GM20000 (cell line): Measurements from ENCODE around the gene SLC12A7.

Experiments used
- DNase-seq: peaks from one replicate; pipeline ENCODE4 v3.0.0; 2012; ENCODE audit warnings: low spot score
- TF ChIP-seq, protein P1 (sequence below): IDR thresholded peaks from 2 replicates; pipeline ENCODE4 v1.5.1; 2012; ENCODE audit warnings: mild to moderate bottlenecking, control low read depth; ENCODE audit errors: extremely low read depth, missing control alignments

Gene SLC12A7

GRCh38 chr5:1015507-1015906 is 96.4 kb downstream of the SLC12A7 start:
- DNase-seq = no peak
- TF ChIP-seq, protein P1, sequence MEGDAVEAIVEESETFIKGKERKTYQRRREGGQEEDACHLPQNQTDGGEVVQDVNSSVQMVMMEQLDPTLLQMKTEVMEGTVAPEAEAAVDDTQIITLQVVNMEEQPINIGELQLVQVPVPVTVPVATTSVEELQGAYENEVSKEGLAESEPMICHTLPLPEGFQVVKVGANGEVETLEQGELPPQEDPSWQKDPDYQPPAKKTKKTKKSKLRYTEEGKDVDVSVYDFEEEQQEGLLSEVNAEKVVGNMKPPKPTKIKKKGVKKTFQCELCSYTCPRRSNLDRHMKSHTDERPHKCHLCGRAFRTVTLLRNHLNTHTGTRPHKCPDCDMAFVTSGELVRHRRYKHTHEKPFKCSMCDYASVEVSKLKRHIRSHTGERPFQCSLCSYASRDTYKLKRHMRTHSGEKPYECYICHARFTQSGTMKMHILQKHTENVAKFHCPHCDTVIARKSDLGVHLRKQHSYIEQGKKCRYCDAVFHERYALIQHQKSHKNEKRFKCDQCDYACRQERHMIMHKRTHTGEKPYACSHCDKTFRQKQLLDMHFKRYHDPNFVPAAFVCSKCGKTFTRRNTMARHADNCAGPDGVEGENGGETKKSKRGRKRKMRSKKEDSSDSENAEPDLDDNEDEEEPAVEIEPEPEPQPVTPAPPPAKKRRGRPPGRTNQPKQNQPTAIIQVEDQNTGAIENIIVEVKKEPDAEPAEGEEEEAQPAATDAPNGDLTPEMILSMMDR = no peak

DNA sequence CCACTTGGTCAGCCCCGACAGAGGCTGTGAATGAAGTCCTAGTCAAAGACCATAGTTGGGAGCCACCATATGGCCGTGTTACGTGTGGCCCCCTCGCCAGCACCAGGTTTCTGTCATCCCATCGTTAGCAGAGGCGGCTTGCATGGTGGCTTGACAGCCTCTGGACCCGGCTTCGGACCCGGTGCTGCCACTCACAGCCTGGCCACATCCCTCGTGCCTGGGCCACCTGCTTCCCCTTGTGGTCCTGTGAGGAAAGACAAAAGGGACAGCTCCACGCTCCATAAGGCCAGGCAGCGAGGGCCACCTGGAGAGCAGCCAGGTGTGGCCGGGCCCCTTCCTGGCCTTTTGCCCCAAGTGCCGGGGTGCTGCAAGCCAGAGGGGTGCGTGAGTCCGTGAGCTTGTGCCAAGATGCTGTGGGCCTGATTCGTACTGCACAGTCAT is 97.1 kb downstream of the SLC12A7 start:
- TF ChIP-seq, protein P1 = no peak
- no peak for DNase-seq

DNA sequence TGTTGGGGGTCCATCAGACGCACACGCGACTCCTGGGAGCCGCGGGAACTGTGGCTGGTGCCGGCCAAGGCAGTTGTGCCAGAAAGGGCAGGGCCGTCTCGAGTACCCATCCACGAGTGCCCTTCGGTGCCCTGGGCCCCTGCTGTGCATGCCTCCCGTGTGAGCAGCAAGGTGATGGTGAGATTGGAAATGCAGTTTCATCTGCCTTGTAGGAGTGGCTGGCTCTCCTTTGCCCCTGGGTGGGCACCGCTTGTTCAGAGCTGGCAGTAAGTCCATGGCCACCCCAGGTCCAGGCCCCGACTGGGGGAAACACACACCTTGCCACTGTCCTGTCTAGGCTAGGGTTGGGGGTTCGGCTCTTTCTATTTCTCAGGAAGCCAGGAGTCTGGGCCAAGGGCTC is 97.5 kb downstream of the SLC12A7 start:
- no peak for DNase-seq
- TF ChIP-seq, protein P1 = no peak

- DNase-seq = no peak
- TF ChIP-seq, protein P1 = no peak
These were observed 97.9 kb downstream of the SLC12A7 start for GRCh38 chr5:1013948-1014301.

DNA sequence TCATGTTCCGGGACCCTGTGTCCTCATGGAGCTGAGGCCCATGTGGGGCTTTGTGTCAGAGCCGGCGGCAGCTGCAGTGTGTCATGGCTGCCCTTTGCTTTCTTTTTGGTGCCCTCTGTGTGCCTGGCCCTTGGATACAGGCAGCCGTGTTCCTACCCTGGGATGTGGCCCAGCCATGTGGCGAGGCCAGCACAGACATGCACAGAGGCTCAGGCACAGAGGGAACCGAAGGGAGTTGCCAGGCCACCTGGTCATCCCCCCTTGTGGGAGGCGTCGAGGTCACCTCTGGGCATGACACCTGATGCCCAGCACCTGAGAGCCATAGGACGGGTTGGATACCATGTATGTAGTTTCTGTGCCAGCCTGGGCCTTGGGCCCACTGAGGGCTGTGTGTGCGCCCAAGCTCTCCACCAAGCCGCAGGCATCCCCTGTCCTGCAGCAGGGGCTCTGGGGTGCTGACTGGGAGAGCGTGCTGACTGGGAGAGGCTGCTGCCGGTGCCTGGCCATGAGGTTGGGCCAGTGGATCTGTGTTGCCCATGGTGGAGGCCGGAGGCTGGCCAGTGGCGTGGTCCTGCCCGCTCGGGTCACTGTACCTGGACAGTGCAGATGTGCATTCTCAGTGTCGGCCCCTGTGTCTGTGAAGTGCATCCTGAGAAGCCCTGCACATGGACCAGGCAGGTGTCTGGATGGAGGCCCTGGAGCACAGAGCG is 98.5 kb downstream of the SLC12A7 start:
- TF ChIP-seq, protein P1 = no peak
- DNase-seq = no peak

GRCh38 chr5:1012900-1013237 is 99.0 kb downstream of the SLC12A7 start:
- no peak for DNase-seq
- TF ChIP-seq, protein P1 = no peak

- TF ChIP-seq, protein P1 = no peak
- DNase-seq = no peak
These were observed 99.5 kb downstream of the SLC12A7 start for GRCh38 chr5:1012313-1012841.
